H1 (cell line): ENCODE results near the gene HRH4. TPM values are rescaled to one million over a fixed set of nuclear protein-coding genes. Genes with fewer than 3 reads are reported as not detected.

Experiments used
- CTCF ChIA-PET: fragments of 300-600 bp; sonication (Branson Sonifier 250); formaldehyde crosslinking; loops from one replicate; lab custom pipeline; 2021; ENCODE audit not compliant: partially characterized antibody; lab: Charles Lee
- POLR2A ChIA-PET: fragments of 300-600 bp; sonication (Branson Sonifier 250); formaldehyde crosslinking; loops from one replicate; lab custom pipeline; 2021; ENCODE audit warnings: inconsistent platforms; ENCODE audit not compliant: partially characterized antibody; lab: Charles Lee
- DNase-seq, 2 experiments: peaks; one replicate each; pipeline versions ENCODE4 v3.0.0 to v3.0.0-alpha.2; 2010 to 2022; ENCODE audit warnings: low spot score in 2 of 2, low read depth in 1 of 2, mixed read lengths in 1 of 2
- FAIRE-seq: peaks from 2 replicates; lab custom pipeline; 2011; peaks lifted over from hg19 to GRCh38; lab: Jason Lieb, UNC
- H2AFZ ChIP-seq: 2 replicates; pipeline ENCODE4 v1.8.1; 2012; ENCODE audit warnings: low read length, inconsistent platforms
- H2AK5ac ChIP-seq: 2 replicates; pipeline ENCODE4 v1.6.1; 2013; ENCODE audit warnings: low read depth, low read length
- H2BK120ac ChIP-seq: replicated peaks from 2 replicates; pipeline ENCODE3; 2013; ENCODE audit warnings: low read depth, low read length, inconsistent platforms
- H2BK12ac ChIP-seq: 2 replicates; pipeline ENCODE4 v1.6.1; 2013; ENCODE audit warnings: low read depth, low read length
- H2BK15ac ChIP-seq: 2 replicates; pipeline ENCODE4 v1.6.1; 2013; ENCODE audit warnings: low read length
- H2BK20ac ChIP-seq: 2 replicates; pipeline ENCODE4 v1.6.1; 2013; ENCODE audit warnings: low read length
- H2BK5ac ChIP-seq: 2 replicates; pipeline ENCODE4 v1.6.1; 2013; ENCODE audit warnings: low read depth, low read length
- H3K14ac ChIP-seq: 2 replicates; pipeline ENCODE4 v1.6.1; 2013; ENCODE audit warnings: inconsistent platforms; ENCODE audit not compliant: insufficient read length
- H3K18ac ChIP-seq: 2 replicates; pipeline ENCODE4 v1.6.1; 2013; ENCODE audit warnings: low read length; ENCODE audit errors: extremely low read depth
- H3K23ac ChIP-seq: 2 replicates; pipeline ENCODE4 v1.6.1; 2013; ENCODE audit warnings: inconsistent platforms; ENCODE audit not compliant: insufficient read length
- H3K23me2 ChIP-seq: 2 replicates; pipeline ENCODE4 v1.6.1; 2013; ENCODE audit warnings: low read depth, low read length
- H3K27ac ChIP-seq: 2 replicates; pipeline ENCODE4 v1.6.1; 2011; ENCODE audit warnings: low read depth, low read length, inconsistent platforms
- H3K27me3 ChIP-seq, 4 experiments: replicated peaks in 1 of 4; 1 replicate in 1 of 4; 2 replicates in 3 of 4; pipeline versions ENCODE4 v1.6.1 to v1.8.1; 2011 to 2013; ENCODE audit warnings: low read length in 3 of 4, mild to moderate bottlenecking in 3 of 4, inconsistent platforms in 2 of 4, mixed read lengths in 2 of 4, moderate library complexity in 1 of 4; ENCODE audit not compliant: control insufficient read depth in 3 of 4, insufficient read depth in 3 of 4; ENCODE audit errors: extremely low read depth in 1 of 4
- H3K36me3 ChIP-seq, 4 experiments: 2 replicates each; pipeline versions ENCODE4 v1.6.1 to v1.8.1; 2011 to 2013; ENCODE audit warnings: mild to moderate bottlenecking in 4 of 4, low read length in 3 of 4, moderate library complexity in 2 of 4, control low read depth in 1 of 4, inconsistent platforms in 1 of 4; ENCODE audit not compliant: insufficient read depth in 4 of 4, control insufficient read depth in 2 of 4
- H3K4ac ChIP-seq: replicated peaks from 2 replicates; pipeline ENCODE3; 2013; ENCODE audit warnings: low read length, low read depth, mixed read lengths, inconsistent platforms; ENCODE audit not compliant: insufficient read length
- H3K4me1 ChIP-seq, 4 experiments: replicated peaks in 1 of 4; 1 replicate in 1 of 4; 2 replicates in 3 of 4; pipeline versions ENCODE4 v1.6.1 to v1.8.1; 2011 to 2013; ENCODE audit warnings: low read length in 3 of 4, inconsistent platforms in 2 of 4, mixed read lengths in 1 of 4; ENCODE audit not compliant: insufficient read depth in 4 of 4, control insufficient read depth in 3 of 4
- H3K4me2 ChIP-seq, 2 experiments: 2 replicates each; pipeline versions ENCODE4 v1.6.1 to v1.8.1; 2011 to 2013; ENCODE audit warnings: low read depth in 2 of 2, low read length in 2 of 2, control low read depth in 1 of 2, inconsistent platforms in 1 of 2, mild to moderate bottlenecking in 1 of 2; ENCODE audit not compliant: insufficient read depth in 1 of 2
- H3K4me3 ChIP-seq, 4 experiments: fragments of 200-600, 300-600 bp in 1 of 4; sonication (generic), shearing (Covaris generic), sonication (Bioruptor Twin) in 1 of 4; 2 replicates each; pipeline versions ENCODE4 v1.5.1 to v1.8.1; 2011 to 2016; ENCODE audit warnings: low read length in 4 of 4, low read depth in 3 of 4, control low read depth in 2 of 4, inconsistent platforms in 2 of 4, mild to moderate bottlenecking in 2 of 4, mixed read lengths in 1 of 4, moderate library complexity in 1 of 4; ENCODE audit not compliant: insufficient read depth in 2 of 4; ENCODE audit errors: extremely low read depth in 1 of 4
- H3K56ac ChIP-seq: replicated peaks from 2 replicates; pipeline ENCODE3; 2013; ENCODE audit warnings: low read depth, mild to moderate bottlenecking, mixed read lengths, low read length, inconsistent platforms; ENCODE audit not compliant: insufficient read length
- H3K79me1 ChIP-seq: 2 replicates; pipeline ENCODE4 v1.6.1; 2013; ENCODE audit warnings: low read depth, low read length, control low read depth
- H3K79me2 ChIP-seq, 2 experiments: 2 replicates each; pipeline versions ENCODE4 v1.6.1 to v1.8.1; 2012 to 2013; ENCODE audit warnings: low read length in 2 of 2, mild to moderate bottlenecking in 2 of 2, inconsistent platforms in 1 of 2; ENCODE audit not compliant: insufficient read depth in 2 of 2, control insufficient read depth in 1 of 2
- H3K9ac ChIP-seq, 4 experiments: replicated peaks in 1 of 4; 1 replicate in 1 of 4; 2 replicates in 3 of 4; pipeline versions ENCODE4 v1.6.1 to v1.8.1; 2011 to 2013; ENCODE audit warnings: low read depth in 3 of 4, low read length in 3 of 4, control low read depth in 2 of 4, mild to moderate bottlenecking in 2 of 4, moderate library complexity in 2 of 4, inconsistent platforms in 1 of 4; ENCODE audit errors: extremely low read depth in 1 of 4
- H3K9me3 ChIP-seq, 2 experiments: 2 replicates each; pipeline versions ENCODE4 v1.6.1 to v1.8.1; 2012 to 2013; ENCODE audit warnings: mild to moderate bottlenecking in 2 of 2, moderate library complexity in 2 of 2, control low read depth in 1 of 2, inconsistent platforms in 1 of 2, low read depth in 1 of 2, low read length in 1 of 2, mixed read lengths in 1 of 2; ENCODE audit not compliant: insufficient read depth in 2 of 2
- H4K20me1 ChIP-seq, 2 experiments: replicated peaks in 1 of 2; 2 replicates each; pipeline versions ENCODE3 to v1.8.1; 2011 to 2013; ENCODE audit warnings: inconsistent platforms in 2 of 2, low read length in 2 of 2, mild to moderate bottlenecking in 1 of 2; ENCODE audit not compliant: insufficient read depth in 2 of 2, control insufficient read depth in 1 of 2
- H4K5ac ChIP-seq: 2 replicates; pipeline ENCODE4 v1.6.1; 2013; ENCODE audit warnings: low read length, low read depth, mixed read lengths, inconsistent platforms; ENCODE audit not compliant: insufficient read length
- H4K8ac ChIP-seq: 2 replicates; pipeline ENCODE4 v1.8.0; 2013; ENCODE audit warnings: mild to moderate bottlenecking, moderate library complexity, low read length, inconsistent platforms; ENCODE audit not compliant: insufficient read depth; ENCODE audit errors: extremely low read depth
- H4K91ac ChIP-seq: replicated peaks from 2 replicates; pipeline ENCODE3; 2013; ENCODE audit warnings: low read length, mixed read lengths, inconsistent platforms; ENCODE audit not compliant: insufficient read length
- BACH1 ChIP-seq: IDR thresholded peaks from 2 replicates; pipeline ENCODE4 v1.6.1; 2012; ENCODE audit warnings: low read length, improper control_type of control experiment
- EGR1 ChIP-seq: IDR thresholded peaks from 2 replicates; pipeline ENCODE4 v1.6.1; 2011; ENCODE audit warnings: low read depth, low read length, borderline replicate concordance
- GABPA ChIP-seq: IDR thresholded peaks from 2 replicates; pipeline ENCODE4 v1.6.1; 2011; ENCODE audit warnings: mild to moderate bottlenecking, low read length, moderate library complexity, borderline replicate concordance; ENCODE audit not compliant: insufficient read depth
- SRF ChIP-seq: IDR thresholded peaks from 2 replicates; pipeline ENCODE4 v1.6.1; 2011; ENCODE audit warnings: mild to moderate bottlenecking, low read depth, low read length, moderate library complexity
- USF2 ChIP-seq: IDR thresholded peaks from 2 replicates; pipeline ENCODE4 v1.6.1; 2011; ENCODE audit warnings: low read length, improper control_type of control experiment
- WGBS, 2 experiments: shearing (Covaris generic) in 1 of 2; methylation state at CpG; one replicate each; pipeline versions ENCODE4 v1.1.6 to v1.1.7; 2013 to 2015; ENCODE audit warnings: low lambda C conversion rate in 2 of 2, mixed read lengths in 2 of 2, inconsistent platforms in 1 of 2, low coverage in 1 of 2, missing lambda C conversion rate in 1 of 2; ENCODE audit not compliant: insufficient replicate concordance in 2 of 2, insufficient coverage in 1 of 2, insufficient read length in 1 of 2; ENCODE audit errors: extremely low coverage in 1 of 2, missing lambda C conversion rate in 1 of 2; 5-methylcytosine and 5-hydroxymethylcytosine counted together
- polyA plus RNA-seq, 7 experiments: library from polyadenylated mRNA; depleted of rRNA in 3 of 7; stranded (reverse) in 5 of 7; unstranded in 2 of 7; fragments of >200 nt in 5 of 7; fragments of 200-250 nt in 2 of 7; gene quantifications; 1 replicate in 5 of 7; 2 replicates in 1 of 7; 4 replicates in 1 of 7; pipeline versions ENCODE4 v1.2.1 to v1.2.3, GENCODE V29; 2011 to 2013; ENCODE audit warnings: missing spikeins in 2 of 7, mixed read lengths in 2 of 7
- total RNA-seq: library from RNA; stranded (reverse); fragmentation: NEBNext Ultra II Directional; extraction: Animal tissue kit (Norgen Biotek cat#: 25700); gene quantifications from 2 replicates; pipeline ENCODE4 v1.2.1, GENCODE V29; 2021
- TF ChIP-seq, protein P1 (sequence below): IDR thresholded peaks from 2 replicates; pipeline ENCODE4 v1.6.1; 2011; ENCODE audit warnings: low read depth, mild to moderate bottlenecking, low read length; ENCODE audit not compliant: insufficient read depth
- TF ChIP-seq, protein P2 (sequence below), 3 experiments: IDR thresholded peaks; 1 replicate in 2 of 3; 2 replicates in 1 of 3; pipeline versions ENCODE4 v1.5.1 to v1.6.1; 2011; ENCODE audit warnings: low read length in 3 of 3, mild to moderate bottlenecking in 3 of 3, inconsistent platforms in 2 of 3, low read depth in 1 of 3, moderate library complexity in 1 of 3; ENCODE audit not compliant: insufficient read depth in 1 of 3; ENCODE audit errors: control extremely low read depth in 1 of 3

HRH4 gene
- total and polyA plus RNA-seq, 2 of the 8 experiments (the other 6 are each of a cell fraction or from before 2014, with no cell fraction given), result 0.03 TPM; not detected in 1

DNA sequence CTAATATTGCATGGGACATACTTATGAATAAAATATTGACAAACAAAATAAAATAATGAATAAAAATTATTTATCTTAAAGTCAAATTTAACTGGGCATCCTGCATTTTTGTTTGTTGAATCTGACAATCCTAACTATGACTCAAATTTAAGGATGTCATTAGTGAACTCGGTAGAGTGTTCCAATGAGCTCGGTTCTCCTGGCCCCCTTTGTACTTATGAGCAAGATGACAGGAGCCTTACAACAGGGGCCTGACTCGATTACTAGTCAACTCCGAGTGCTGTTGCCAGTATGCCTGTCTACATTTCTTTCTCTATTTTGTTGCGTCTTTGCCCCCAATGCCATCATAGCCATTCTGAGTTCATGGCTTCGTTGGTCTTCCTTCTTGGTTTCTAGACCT, 40.3 kb downstream of the HRH4 start:
- no peaks in the 10 kb centered on the region for H3K9me3 ChIP-seq
- H2BK15ac ChIP-seq, result no peak overlapping the region
- H2BK12ac ChIP-seq, result no peak overlapping the region
- H3K4ac ChIP-seq, result no peak overlapping the region
- no peak overlapping the region for H3K4me3 ChIP-seq
- no peak for TF ChIP-seq GABPA
- no peak for TF ChIP-seq EGR1
- no peak for TF ChIP-seq USF2
- TF ChIP-seq, protein P1, sequence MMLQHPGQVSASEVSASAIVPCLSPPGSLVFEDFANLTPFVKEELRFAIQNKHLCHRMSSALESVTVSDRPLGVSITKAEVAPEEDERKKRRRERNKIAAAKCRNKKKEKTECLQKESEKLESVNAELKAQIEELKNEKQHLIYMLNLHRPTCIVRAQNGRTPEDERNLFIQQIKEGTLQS, result no peak
- TF ChIP-seq, protein P2, sequence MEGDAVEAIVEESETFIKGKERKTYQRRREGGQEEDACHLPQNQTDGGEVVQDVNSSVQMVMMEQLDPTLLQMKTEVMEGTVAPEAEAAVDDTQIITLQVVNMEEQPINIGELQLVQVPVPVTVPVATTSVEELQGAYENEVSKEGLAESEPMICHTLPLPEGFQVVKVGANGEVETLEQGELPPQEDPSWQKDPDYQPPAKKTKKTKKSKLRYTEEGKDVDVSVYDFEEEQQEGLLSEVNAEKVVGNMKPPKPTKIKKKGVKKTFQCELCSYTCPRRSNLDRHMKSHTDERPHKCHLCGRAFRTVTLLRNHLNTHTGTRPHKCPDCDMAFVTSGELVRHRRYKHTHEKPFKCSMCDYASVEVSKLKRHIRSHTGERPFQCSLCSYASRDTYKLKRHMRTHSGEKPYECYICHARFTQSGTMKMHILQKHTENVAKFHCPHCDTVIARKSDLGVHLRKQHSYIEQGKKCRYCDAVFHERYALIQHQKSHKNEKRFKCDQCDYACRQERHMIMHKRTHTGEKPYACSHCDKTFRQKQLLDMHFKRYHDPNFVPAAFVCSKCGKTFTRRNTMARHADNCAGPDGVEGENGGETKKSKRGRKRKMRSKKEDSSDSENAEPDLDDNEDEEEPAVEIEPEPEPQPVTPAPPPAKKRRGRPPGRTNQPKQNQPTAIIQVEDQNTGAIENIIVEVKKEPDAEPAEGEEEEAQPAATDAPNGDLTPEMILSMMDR (IDR thresholded peaks at IDR 0.05; ENCODE audit: control extremely low read depth in 1 of 3, insufficient read depth in 1 of 3, low read depth in 1 of 3, low read length in 3 of 3), result no peak
- TF ChIP-seq SRF, result no peak
- no peak for TF ChIP-seq BACH1
- H3K56ac ChIP-seq, result no peak overlapping the region
- no peaks in the 10 kb centered on the region; the same call in 1 of the 2 replicates for H3K23me2 ChIP-seq
- no peak overlapping the region for H4K8ac ChIP-seq
- H2AFZ ChIP-seq, result no peak overlapping the region
- no peaks in the 10 kb centered on the region for H3K79me1 ChIP-seq
- H4K91ac ChIP-seq, result no peak overlapping the region
- H3K23ac ChIP-seq, result no peak overlapping the region
- no peak overlapping the region for H3K14ac ChIP-seq
- no peak overlapping the region for H3K27ac ChIP-seq
- no peaks in the 10 kb centered on the region for H4K20me1 ChIP-seq
- ChIA-PET POLR2A (no interaction called here), CTCF (interaction anchor here (0.6 to 11.9 kb wide), 3 partner anchors 13 to 31 kb away, joined by 4 to 101 read pairs (median 62); no protein-coding TSS in a partner anchor)
- H3K9ac ChIP-seq, result no peak overlapping the region
- no peak for DNase-seq
- no peaks in the 10 kb centered on the region for H3K36me3 ChIP-seq
- H4K5ac ChIP-seq, result no peak overlapping the region
- no peak overlapping the region for H2AK5ac ChIP-seq
- no peak overlapping the region for H3K18ac ChIP-seq
- no peak overlapping the region for H2BK5ac ChIP-seq
- WGBS, 2 experiments, result 94% methylated on average over 6 of the region's 6 CpGs; no CpG with 5 or more reads in 1 of the 2 experiments
- H2BK20ac ChIP-seq, result no peak overlapping the region
- no peak overlapping the region for H2BK120ac ChIP-seq
- no peaks in the 10 kb centered on the region; a peak in 1 of 7 replicates for H3K4me1 ChIP-seq
- FAIRE-seq, result no peak
- H3K79me2 ChIP-seq, result no peaks in the 10 kb centered on the region
- no peak overlapping the region for H3K4me2 ChIP-seq
- H3K27me3 ChIP-seq, result no peaks in the 10 kb centered on the region
